CD4-positive, alpha-beta T cell (primary cell): ENCODE measurements around the gene RASGRF2. TPM values are rescaled to one million over a fixed set of nuclear protein-coding genes. Genes with fewer than 3 reads are reported as not detected.

ENCODE experiments used
- ATAC-seq: fragments of 200-7000 bp; cut with Tn5 transposase; one replicate; pipeline ENCODE4 v1.10.0; 2022; ENCODE audit warnings: mild to moderate bottlenecking; ENCODE audit not compliant: poor library complexity
- CTCF ChIA-PET: fragments of 350-600 bp; sonication (Branson Sonifier 250); formaldehyde crosslinking; loops from one replicate; lab custom pipeline; 2021; ENCODE audit warnings: antibody characterized with exemption, inconsistent platforms; lab: Charles Lee
- POLR2A ChIA-PET: fragments of 350-600 bp; sonication (Branson Sonifier 250); formaldehyde crosslinking; loops from one replicate; lab custom pipeline; 2021; ENCODE audit warnings: antibody characterized with exemption, inconsistent platforms; lab: Charles Lee
- DNase-seq, 14 experiments: peaks; one replicate each; pipeline ENCODE4 v3.0.0-alpha.2; 2013 to 2020; ENCODE audit warnings: mixed read lengths in 2 of 14
- H3K27ac ChIP-seq, 2 donors: one replicate each; pipeline versions ENCODE4 v1.5.1 to v1.7.0; 2013; ENCODE audit warnings: low read length in 2 of 2, low read depth in 1 of 2, mild to moderate bottlenecking in 1 of 2
- H3K27me3 ChIP-seq, 2 experiments: 1 replicate in 1 of 2; 2 replicates in 1 of 2; pipeline versions ENCODE4 v1.6.1 to v1.7.0; 2013; ENCODE audit warnings: low read length in 2 of 2, control low read depth in 1 of 2, mild to moderate bottlenecking in 1 of 2, moderate library complexity in 1 of 2; ENCODE audit not compliant: insufficient read depth in 2 of 2, control insufficient read depth in 1 of 2
- H3K36me3 ChIP-seq: one replicate; pipeline ENCODE4 v1.6.1; 2013; ENCODE audit warnings: low read length, control low read depth; ENCODE audit not compliant: insufficient read depth
- H3K4me1 ChIP-seq: one replicate; pipeline ENCODE4 v1.6.1; 2013; ENCODE audit warnings: low read length, control low read depth; ENCODE audit not compliant: insufficient read depth
- H3K4me3 ChIP-seq: one replicate; pipeline ENCODE4 v1.5.1; 2013; ENCODE audit warnings: mild to moderate bottlenecking, low read length, moderate library complexity
- H3K9me3 ChIP-seq, 2 experiments: 1 replicate in 1 of 2; 2 replicates in 1 of 2; pipeline versions ENCODE4 v1.6.1 to v1.7.0; 2013; ENCODE audit warnings: low read length in 2 of 2, mild to moderate bottlenecking in 2 of 2, control low read depth in 1 of 2, moderate library complexity in 1 of 2; ENCODE audit not compliant: control insufficient read depth in 1 of 2, insufficient read depth in 1 of 2
- H3K27ac Mint-ChIP-seq: one replicate; pipeline ENCODE4 v1.8.0; 2020; ENCODE audit warnings: mixed read lengths
- H3K27me3 Mint-ChIP-seq: one replicate; pipeline ENCODE4 v1.8.0; 2021; ENCODE audit warnings: mixed read lengths
- H3K36me3 Mint-ChIP-seq: one replicate; pipeline ENCODE4 v1.8.0; 2021; ENCODE audit warnings: low read depth, mixed read lengths
- H3K4me1 Mint-ChIP-seq: one replicate; pipeline ENCODE4 v1.8.0; 2021; ENCODE audit warnings: low read depth, mixed read lengths
- H3K4me3 Mint-ChIP-seq: one replicate; pipeline ENCODE4 v1.8.0; 2020; ENCODE audit warnings: mild to moderate bottlenecking, mixed read lengths
- H3K9me3 Mint-ChIP-seq: one replicate; pipeline ENCODE4 v1.8.0; 2020; ENCODE audit warnings: mixed read lengths
- CTCF ChIP-seq: fragments of 200-600 bp; IDR thresholded peaks from one replicate; pipeline ENCODE4 v1.8.0; 2022; ENCODE audit warnings: antibody characterized with exemption, mild to moderate bottlenecking
- intact Hi-C, 2 experiments: fragments of 100-400 bp; cut with DNase I in 1 of 2; cut with micrococcal nuclease in 1 of 2; formaldehyde crosslinking; loops; one replicate each; pipeline versions ENCODE4 v1.15.1 to v1.9.0; 2023 to 2025; cut with DNase I, micrococcal nuclease
- total RNA-seq, 174 experiments: library from RNA in 2 of 174; stranded (reverse) in 2 of 174; gene quantifications; one replicate each; pipeline ENCODE4 v1.2.3 and lab custom pipeline; 2021 to 2026

RASGRF2 gene
- total RNA-seq, 2 experiments from 2014 or later, result 21.9 to 24.9 TPM

DNA sequence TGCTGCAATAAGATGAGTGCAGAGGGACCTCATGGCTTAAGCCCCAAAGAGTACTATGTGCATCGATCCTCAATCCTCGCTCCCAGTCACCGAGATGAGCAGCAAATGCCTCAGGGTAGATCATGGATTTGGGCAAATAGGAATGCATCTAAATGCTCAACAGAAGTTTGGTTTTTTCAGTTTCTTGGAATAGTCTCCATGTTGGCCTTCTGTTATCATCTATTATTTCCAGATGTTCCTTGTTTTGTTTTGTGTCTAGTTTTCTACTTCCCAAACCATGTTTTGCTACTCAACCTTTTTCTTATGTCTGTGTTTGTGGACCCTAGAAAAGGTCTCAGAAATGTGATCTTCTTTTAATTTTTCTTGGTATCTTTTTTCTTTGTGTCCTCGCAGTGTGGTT is 43.5 kb upstream of the RASGRF2 start:
- no peak overlapping the region for H3K27ac Mint-ChIP-seq
- H3K36me3 Mint-ChIP-seq, result no peaks in the 10 kb centered on the region
- ChIA-PET CTCF (no interaction called here), POLR2A (no interaction called here)
- Histone ChIP-seq H3K4me3 (no peak overlapping the region), H3K4me1 (no peaks in the 10 kb centered on the region), H3K36me3 (no peaks in the 10 kb centered on the region), H3K27me3 (no peaks in the 10 kb centered on the region), H3K9me3 (no peaks in the 10 kb centered on the region), H3K27ac (no peak overlapping the region)
- intact Hi-C loops, result no loop called here
- H3K4me1 Mint-ChIP-seq, result peaks cover 4% of the 10 kb centered on the region
- H3K4me3 Mint-ChIP-seq, result no peak overlapping the region
- no peaks in the 10 kb centered on the region for H3K27me3 Mint-ChIP-seq
- H3K9me3 Mint-ChIP-seq, result peaks cover 4% of the 10 kb centered on the region
- DNase-seq (no peak), ATAC-seq (no peak)
- no peak for TF ChIP-seq CTCF

DNA sequence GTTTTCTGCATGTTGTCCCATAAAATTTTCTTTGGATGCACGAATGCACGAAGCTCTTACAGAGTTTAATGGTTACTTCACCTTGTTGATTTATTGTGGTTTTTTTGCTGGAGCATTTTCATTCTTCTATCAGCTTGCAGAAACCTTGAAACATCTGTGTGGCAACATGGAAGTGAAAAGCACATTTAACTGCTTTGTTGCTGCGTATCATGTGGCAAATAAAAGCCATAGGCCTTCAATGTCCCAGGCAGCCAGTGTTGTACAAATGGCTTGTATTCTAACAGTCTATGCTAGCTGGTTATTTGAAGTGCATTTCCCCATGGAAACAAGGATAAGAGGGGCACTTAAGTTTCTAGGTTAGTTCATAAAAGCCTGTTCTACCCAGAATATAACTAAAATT is 42.5 kb upstream of the RASGRF2 start:
- H3K9me3 ChIP-seq, result no peaks in the 10 kb centered on the region
- H3K4me3 Mint-ChIP-seq, result no peak overlapping the region

GRCh38 chr5:80919678-80920196 is 40.4 kb upstream of the RASGRF2 start:
- ATAC-seq (no peak), DNase-seq (no peak)
- intact Hi-C loops, result no loop called here
- H3K4me3 ChIP-seq, result no peak overlapping the region
- Mint-ChIP-seq H3K27me3 (no peaks in the 10 kb centered on the region), H3K4me1 (peaks cover 4% of the 10 kb centered on the region), H3K9me3 (no peaks in the 10 kb centered on the region), H3K36me3 (no peaks in the 10 kb centered on the region), H3K4me3 (no peak overlapping the region), H3K27ac (no peak overlapping the region)
- no peak for TF ChIP-seq CTCF
- H3K27me3 ChIP-seq, result no peaks in the 10 kb centered on the region
- H3K36me3 ChIP-seq, result no peaks in the 10 kb centered on the region
- ChIA-PET POLR2A (no interaction called here), CTCF (no interaction called here)
- H3K4me1 ChIP-seq, result no peaks in the 10 kb centered on the region
- no peak overlapping the region for H3K27ac ChIP-seq
- H3K9me3 ChIP-seq, result no peaks in the 10 kb centered on the region

More for the DNA sequence above, 42.5 kb upstream of the RASGRF2 start:
- Mint-ChIP-seq H3K36me3 (no peaks in the 10 kb centered on the region), H3K4me1 (peaks cover 4% of the 10 kb centered on the region), H3K27ac (no peak overlapping the region), H3K9me3 (no peaks in the 10 kb centered on the region), H3K27me3 (no peaks in the 10 kb centered on the region)
- Histone ChIP-seq H3K36me3 (no peaks in the 10 kb centered on the region), H3K4me3 (no peak overlapping the region), H3K4me1 (no peaks in the 10 kb centered on the region), H3K27me3 (no peaks in the 10 kb centered on the region), H3K27ac (no peak overlapping the region)
- TF ChIP-seq CTCF, result no peak
- POLR2A ChIA-PET, result interaction anchor here (1.1 kb wide), 1 partner anchor 82 kb away, joined by 3 read pairs; no protein-coding TSS in a partner anchor
- DNase-seq (no peak), ATAC-seq (no peak)
- intact Hi-C loops, result no loop called here
- CTCF ChIA-PET, result interaction anchor here (1.2 kb wide), 1 partner anchor 11 kb away, joined by 3 read pairs; no protein-coding TSS in a partner anchor
